ENCODE data around the gene CCDC142. TPM values are rescaled to one million over a fixed set of nuclear protein-coding genes. Genes with fewer than 3 reads are reported as not detected.
A peak's percentile ranks its signal among the peaks of the same experiment; 100 is the strongest.

CCDC142 gene
- total and polyA plus RNA-seq, 2 experiments from 2014 or later, result 5.1 to 12.3 TPM

DNA sequence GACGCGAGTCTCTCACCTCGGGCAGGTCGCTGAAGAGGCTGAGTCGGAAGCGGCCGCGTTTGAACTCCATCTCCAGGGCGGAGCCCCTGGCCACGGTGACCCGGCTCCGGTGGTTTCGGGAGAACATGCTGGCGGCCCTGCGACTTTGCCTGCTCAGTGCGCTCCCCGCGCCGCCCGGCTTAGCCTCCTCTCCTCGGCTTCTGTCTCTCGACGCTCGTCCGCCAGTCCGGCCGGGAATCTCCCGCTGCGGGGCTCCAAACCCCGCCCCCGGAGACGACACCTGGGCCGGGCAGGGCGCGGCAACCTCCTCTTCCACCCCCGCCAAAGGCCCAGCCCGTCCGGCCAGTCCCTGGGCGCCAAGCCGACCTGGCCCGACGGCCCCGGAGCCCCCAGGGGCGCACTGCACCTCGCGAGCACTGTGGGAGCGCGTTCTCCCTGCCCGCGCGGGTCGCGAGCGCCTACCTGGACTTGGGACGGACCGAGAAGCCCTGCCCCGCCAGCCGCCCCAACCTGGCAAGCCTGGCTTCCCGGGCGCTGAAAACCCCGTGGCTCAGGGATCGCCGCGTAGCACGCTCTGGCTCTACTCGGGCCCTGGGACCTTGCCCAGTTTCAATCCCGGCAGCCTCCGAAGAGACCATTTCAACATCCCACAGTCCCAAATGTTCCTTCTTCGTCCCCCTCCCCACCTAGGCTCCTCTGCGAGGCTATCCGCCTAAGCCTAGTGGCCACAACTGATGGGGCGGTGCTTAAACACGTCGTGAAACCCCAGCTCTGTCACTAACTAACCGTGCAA, 40.9 kb downstream of the CCDC142 start, which contains the start of gene RTKN:
TSS of gene RTKN (minus strand) at position 248 of the 793 bp plus-strand sequence. CDS start at position 127, 121 bp downstream.
- peaks cover 23% of the 10 kb centered on the region for H4K20me1 ChIP-seq (replicated peaks; ENCODE audit: insufficient read depth)
- H3K36me3 ChIP-seq (ENCODE audit: insufficient read depth), result no peaks in the 10 kb centered on the region
- peak; percentile 68 for TF ChIP-seq POLR2AphosphoS5 (IDR thresholded peaks at IDR 0.05; ENCODE audit: low read depth)
- no peak for TF ChIP-seq ZNF331 (CRISPR knock-in tag; IDR thresholded peaks at IDR 0.05; ENCODE audit: low read depth)
- TF ChIP-seq ZNF114 (CRISPR knock-in tag; IDR thresholded peaks at IDR 0.05), result no peak
- TF ChIP-seq EZH2phosphoT487 (IDR thresholded peaks at IDR 0.05; ENCODE audit: unreplicated experiment), result no peak
- TF ChIP-seq CREB1 (CRISPR knock-in tag; IDR thresholded peaks at IDR 0.05; ENCODE audit: low read depth), result peak; percentile 39
- no peak for TF ChIP-seq REST (IDR thresholded peaks at IDR 0.05; ENCODE audit: unreplicated experiment)
- H3K4me3 ChIP-seq, result peak within 1 kb of the TSS; percentile 96
- peak within 1 kb of the TSS; percentile 97 for H3K27ac ChIP-seq (ENCODE audit: low read depth)
- no peaks in the 10 kb centered on the region for H3K27me3 ChIP-seq (ENCODE audit: insufficient read depth)
- peaks cover 29% of the 10 kb centered on the region for H3K4me1 ChIP-seq (ENCODE audit: insufficient read depth)
- H3K9me3 Mint-ChIP-seq, result no peaks in the 10 kb centered on the region
- DNase-seq (ENCODE audit: low spot score), result peak; percentile 92
- H3K36me3 Mint-ChIP-seq (ENCODE audit: low read depth), result peaks cover 18% of the 10 kb centered on the region
- peak; percentile 56 for ATAC-seq
- peak within 1 kb of the TSS; percentile 98 for H3K4me3 Mint-ChIP-seq
- peaks cover 29% of the 10 kb centered on the region for H3K4me1 Mint-ChIP-seq
- no peaks in the 10 kb centered on the region for H3K9me2 ChIP-seq (ENCODE audit: insufficient read depth)
- H3K4me2 ChIP-seq, result peak within 1 kb of the TSS; percentile 97
- H2AFZ ChIP-seq, result peak within 1 kb of the TSS; percentile 66
- H3F3A ChIP-seq (replicated peaks; ENCODE audit: low read depth), result peaks cover 18% of the 10 kb centered on the region
- peaks cover 16% of the 10 kb centered on the region for H3K27me3 Mint-ChIP-seq (ENCODE audit: insufficient read depth, low read depth, poor library complexity)
- H3K27ac Mint-ChIP-seq, result peak within 1 kb of the TSS; percentile 97
- H3K79me2 ChIP-seq (replicated peaks; ENCODE audit: insufficient read depth), result peaks cover 34% of the 10 kb centered on the region

GRCh38 chr2:74441170-74441689, 41.6 kb downstream of the CCDC142 start:
- DNase-seq (ENCODE audit: low spot score) (peak; percentile 45), ATAC-seq (peak; percentile 6)
- peak overlapping the region; percentile 97 for H3K4me2 ChIP-seq
- H3K4me1 ChIP-seq (ENCODE audit: insufficient read depth), result peaks cover 35% of the 10 kb centered on the region
- Mint-ChIP-seq H3K27me3 (ENCODE audit: insufficient read depth, low read depth, poor library complexity) (peaks cover 16% of the 10 kb centered on the region), H3K4me3 (peak overlapping the region; percentile 98), H3K36me3 (ENCODE audit: low read depth) (peaks cover 18% of the 10 kb centered on the region), H3K4me1 (peaks cover 34% of the 10 kb centered on the region), H3K9me3 (no peaks in the 10 kb centered on the region), H3K27ac (peak overlapping the region; percentile 97; the same call in 1 of the 2 replicates)
- H3K27ac ChIP-seq (ENCODE audit: low read depth), result peak overlapping the region; percentile 97
- H3F3A ChIP-seq (replicated peaks; ENCODE audit: low read depth), result peaks cover 18% of the 10 kb centered on the region
- H3K9me2 ChIP-seq (ENCODE audit: insufficient read depth), result no peaks in the 10 kb centered on the region
- peak overlapping the region; percentile 96 for H3K4me3 ChIP-seq
- TF ChIP-seq STAT1 (IDR thresholded peaks at IDR 0.05; ENCODE audit: unreplicated experiment) (no peak), EZH2 (IDR thresholded peaks at IDR 0.05; ENCODE audit: low read depth, unreplicated experiment) (no peak), REST (IDR thresholded peaks at IDR 0.05; ENCODE audit: unreplicated experiment) (no peak)
- H3K36me3 ChIP-seq (ENCODE audit: insufficient read depth), result no peaks in the 10 kb centered on the region
- peaks cover 38% of the 10 kb centered on the region for H3K79me2 ChIP-seq (replicated peaks; ENCODE audit: insufficient read depth)
- peaks cover 23% of the 10 kb centered on the region for H4K20me1 ChIP-seq (replicated peaks; ENCODE audit: insufficient read depth)
- peak overlapping the region; percentile 66 for H2AFZ ChIP-seq
- no peaks in the 10 kb centered on the region for H3K27me3 ChIP-seq (ENCODE audit: insufficient read depth)

All from GM23338 (cell line).